Breast epithelium (tissue), 4 donors: Measurements from ENCODE around the gene ANKRD13D. TPM values are rescaled to one million over a fixed set of nuclear protein-coding genes. Genes with fewer than 3 reads are reported as not detected.
A peak's percentile ranks its signal among the peaks of the same experiment; 100 is the strongest.

ENCODE experiments used
- DNase-seq, 2 donors: peaks; one replicate each; pipeline ENCODE4 v3.0.0-alpha.2; 2019; ENCODE audit warnings: low spot score in 2 of 2
- H3K27ac ChIP-seq, 2 donors: fragments of 200-600 bp; sonication (generic) in 1 of 2; one replicate each; pipeline ENCODE4 v1.5.1; 2016 to 2019; ENCODE audit warnings: mild to moderate bottlenecking in 1 of 2
- H3K27me3 ChIP-seq, 2 donors: fragments of 200-600 bp; sonication (generic) in 1 of 2; one replicate each; pipeline versions ENCODE4 v1.5.1 to v1.6.0; 2017 to 2019; ENCODE audit warnings: control low read depth in 1 of 2, mild to moderate bottlenecking in 1 of 2
- H3K36me3 ChIP-seq: fragments of 200-600 bp; one replicate; pipeline ENCODE4 v1.5.1; 2019
- H3K4me1 ChIP-seq, 2 donors: fragments of 200-600 bp; sonication (generic); one replicate each; pipeline ENCODE4 v1.5.1; 2016 to 2019; ENCODE audit warnings: control low read depth in 1 of 2
- H3K4me3 ChIP-seq, 3 donors: fragments of 200-600 bp; sonication (generic); 1 replicate in 2 of 3; 2 replicates in 1 of 3; pipeline ENCODE4 v1.5.1; 2016 to 2019; ENCODE audit warnings: mild to moderate bottlenecking in 3 of 3, moderate library complexity in 2 of 3
- H3K9me3 ChIP-seq, 2 donors: fragments of 200-600 bp; sonication (generic) in 1 of 2; one replicate each; pipeline ENCODE4 v1.5.1; 2016 to 2019; ENCODE audit warnings: control low read depth in 1 of 2
- CTCF ChIP-seq, 3 donors: fragments of 450-650 bp; IDR thresholded peaks; one replicate each; pipeline ENCODE4 v1.5.1; 2016 to 2017; ENCODE audit warnings: antibody characterized with exemption in 3 of 3, mild to moderate bottlenecking in 3 of 3, moderate library complexity in 3 of 3
- POLR2A ChIP-seq: fragments of 450-650 bp; IDR thresholded peaks from one replicate; pipeline ENCODE4 v1.6.1; 2016; ENCODE audit warnings: antibody characterized with exemption, mild to moderate bottlenecking, moderate library complexity
- POLR2AphosphoS5 ChIP-seq, 3 donors: sonication (generic); formaldehyde crosslinking; IDR thresholded peaks; one replicate each; pipeline ENCODE4 v1.6.1; 2017; ENCODE audit warnings: antibody characterized with exemption in 3 of 3
- intact Hi-C: fragments of 100-400 bp; cut with DNase I; formaldehyde crosslinking; loops from one replicate; pipeline ENCODE4 v1.15.1; 2023; ENCODE audit warnings: low total_unique reads
- total RNA-seq, 3 donors: library from RNA; depleted of rRNA; stranded (reverse); fragments of >200 nt; gene quantifications; one replicate each; pipeline ENCODE4 v1.1.0, GENCODE V29; 2016

Gene ANKRD13D
- total RNA-seq, 3 donors from 2014 or later, result 23.7 to 51.8 (median 40.7) TPM

GRCh38 chr11:67280341-67280787 is 8.7 kb upstream of the ANKRD13D start:
- peak overlapping the region; percentile 55 to 98 for H3K27ac ChIP-seq
- no peak for DNase-seq
- peaks cover 22% of the 10 kb centered on the region for H3K36me3 ChIP-seq
- H3K4me1 ChIP-seq, result peaks cover 29 to 31% of the 10 kb centered on the region in 2 donors
- no peak for TF ChIP-seq POLR2AphosphoS5 (IDR thresholded peaks at IDR 0.05)
- no peak for TF ChIP-seq CTCF (IDR thresholded peaks at IDR 0.05)
- no peak for TF ChIP-seq POLR2A
- no peak overlapping the region for H3K4me3 ChIP-seq
- intact Hi-C loops, result no loop called here
- H3K9me3 ChIP-seq, result no peaks in the 10 kb centered on the region
- H3K27me3 ChIP-seq, result no peaks in the 10 kb centered on the region

GRCh38 chr11:67280788-67281551 is 8.1 kb upstream of the ANKRD13D start:
- Histone ChIP-seq H3K27ac (peak overlapping the region; percentile 55 to 98), H3K36me3 (peaks cover 22% of the 10 kb centered on the region), H3K4me3 (no peak overlapping the region), H3K27me3 (no peaks in the 10 kb centered on the region), H3K4me1 (peaks cover 23 to 26% of the 10 kb centered on the region in 2 donors), H3K9me3 (no peaks in the 10 kb centered on the region)
- TF ChIP-seq POLR2A (no peak), POLR2AphosphoS5 (IDR thresholded peaks at IDR 0.05) (no peak), CTCF (IDR thresholded peaks at IDR 0.05) (no peak)
- intact Hi-C loops, result no loop called here
- no peak for DNase-seq

GRCh38 chr11:67281552-67282150 is 7.5 kb upstream of the ANKRD13D start:
- peak overlapping the region in 1 of 2 donors; percentile 98 for H3K27ac ChIP-seq
- intact Hi-C loops, result no loop called here
- DNase-seq, result no peak
- H3K9me3 ChIP-seq, result no peaks in the 10 kb centered on the region
- H3K4me1 ChIP-seq, result peaks cover 19 to 20% of the 10 kb centered on the region in 2 donors
- no peak overlapping the region for H3K4me3 ChIP-seq
- H3K36me3 ChIP-seq, result peaks cover 22% of the 10 kb centered on the region
- TF ChIP-seq CTCF (IDR thresholded peaks at IDR 0.05) (no peak), POLR2AphosphoS5 (IDR thresholded peaks at IDR 0.05) (no peak), POLR2A (no peak)
- no peaks in the 10 kb centered on the region for H3K27me3 ChIP-seq

- Histone ChIP-seq H3K9me3 (no peaks in the 10 kb centered on the region), H3K27me3 (no peaks in the 10 kb centered on the region), H3K4me3 (no peak overlapping the region), H3K36me3 (peaks cover 22% of the 10 kb centered on the region), H3K4me1 (peaks cover 14% of the 10 kb centered on the region in 2 donors), H3K27ac (peak overlapping the region in 1 of 2 donors; percentile 35)
- DNase-seq, result no peak
- TF ChIP-seq POLR2AphosphoS5 (IDR thresholded peaks at IDR 0.05) (no peak), CTCF (IDR thresholded peaks at IDR 0.05) (no peak), POLR2A (no peak)
- intact Hi-C loops, result no loop called here
These were observed 6.8 kb upstream of the ANKRD13D start for GRCh38 chr11:67282155-67282875.
